NOMO-1 (cell line): ENCODE data around the gene SYCP3.
"Not testable (repeated sequence)": the region's sequence is repeated elsewhere in the genome, so short reads cannot be mapped to it uniquely, and the experiment has no call there.

Experiments
- DNase-seq, 2 experiments: peaks; one replicate each; lab custom pipeline; 2025; ENCODE audit not compliant: unreplicated experiment in 2 of 2; lab: John Stamatoyannopoulos, UW

Gene SYCP3

GRCh38 chr12:101685092-101685491 is 54.2 kb downstream of the SYCP3 start:
- no peak for DNase-seq

- DNase-seq, result not testable (repeated sequence)
These were observed 57.6 kb downstream of the SYCP3 start for GRCh38 chr12:101681627-101682026.

- no peak for DNase-seq
These were observed 58.6 kb downstream of the SYCP3 start for GRCh38 chr12:101680647-101681046.

GRCh38 chr12:101680240-101680639 is 59.0 kb downstream of the SYCP3 start:
- no peak for DNase-seq
